ENCODE results near the gene ZSCAN25. TPM values are rescaled to one million over a fixed set of nuclear protein-coding genes. Genes with fewer than 3 reads are reported as not detected.

The ZSCAN25 gene
- total RNA-seq, 1 donor from 2014 or later = 11.0 TPM

DNA sequence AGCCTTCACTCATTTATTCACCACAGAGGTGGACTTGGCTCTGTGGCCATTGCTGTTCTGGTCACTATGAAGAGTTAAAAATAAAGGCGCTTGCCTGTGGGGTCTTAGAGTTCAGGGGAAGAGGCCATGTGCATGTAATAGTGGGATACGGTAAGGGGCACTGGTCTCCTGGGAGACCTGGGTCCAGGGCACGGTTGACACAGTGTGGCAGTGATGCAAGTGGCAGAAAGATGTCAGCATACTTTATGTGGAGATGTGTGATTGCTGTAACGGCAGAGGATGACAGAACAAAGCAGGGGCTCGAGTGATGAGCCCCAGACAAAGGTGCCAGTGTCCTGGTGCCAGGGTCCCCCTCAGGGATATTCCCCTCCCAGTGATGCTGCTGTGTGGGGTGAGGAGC, 8.6 kb downstream of the ZSCAN25 start:
- no peak for TF ChIP-seq CTCF (conservative IDR thresholded peaks at IDR 0.05; ENCODE audit: low read depth, low read length)
- no peak for DNase-seq (ENCODE audit: low read depth)
- no peak overlapping the region for H3K4me3 ChIP-seq (ENCODE audit: low read depth, low read length)

- no peak for TF ChIP-seq CTCF (conservative IDR thresholded peaks at IDR 0.05; ENCODE audit: low read depth, low read length)
- no peak for DNase-seq (ENCODE audit: low read depth)
- H3K4me3 ChIP-seq (ENCODE audit: low read depth, low read length) = no peak overlapping the region
Observed at GRCh38 chr7:99625961-99626360, 9.2 kb downstream of the ZSCAN25 start.

GRCh38 chr7:99626661-99627060, 9.9 kb downstream of the ZSCAN25 start:
- DNase-seq (ENCODE audit: low read depth) = no peak
- H3K4me3 ChIP-seq (ENCODE audit: low read depth, low read length) = no peak overlapping the region
- TF ChIP-seq CTCF (conservative IDR thresholded peaks at IDR 0.05; ENCODE audit: low read depth, low read length) = no peak

DNA sequence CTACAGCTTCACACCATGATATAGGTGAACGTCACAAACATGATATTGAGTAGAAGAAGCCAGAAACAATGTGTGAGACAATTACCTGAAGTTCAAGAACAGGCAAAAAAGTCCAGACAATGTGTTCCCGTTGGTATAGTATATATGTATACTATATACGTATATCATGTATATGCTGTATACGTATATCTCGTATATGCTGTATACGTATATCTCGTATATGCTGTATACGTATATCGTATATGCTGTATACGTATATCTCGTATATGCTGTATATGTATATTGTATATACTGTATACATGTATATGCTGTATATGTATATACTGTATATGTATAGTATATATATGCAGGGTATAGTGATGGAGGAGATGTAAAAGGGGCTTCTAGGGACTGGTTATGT, 10.8 kb downstream of the ZSCAN25 start:
- DNase-seq (ENCODE audit: low read depth) = no peak
- no peak for TF ChIP-seq CTCF (conservative IDR thresholded peaks at IDR 0.05; ENCODE audit: low read depth, low read length)
- no peak overlapping the region for H3K4me3 ChIP-seq (ENCODE audit: low read depth, low read length)

DNA sequence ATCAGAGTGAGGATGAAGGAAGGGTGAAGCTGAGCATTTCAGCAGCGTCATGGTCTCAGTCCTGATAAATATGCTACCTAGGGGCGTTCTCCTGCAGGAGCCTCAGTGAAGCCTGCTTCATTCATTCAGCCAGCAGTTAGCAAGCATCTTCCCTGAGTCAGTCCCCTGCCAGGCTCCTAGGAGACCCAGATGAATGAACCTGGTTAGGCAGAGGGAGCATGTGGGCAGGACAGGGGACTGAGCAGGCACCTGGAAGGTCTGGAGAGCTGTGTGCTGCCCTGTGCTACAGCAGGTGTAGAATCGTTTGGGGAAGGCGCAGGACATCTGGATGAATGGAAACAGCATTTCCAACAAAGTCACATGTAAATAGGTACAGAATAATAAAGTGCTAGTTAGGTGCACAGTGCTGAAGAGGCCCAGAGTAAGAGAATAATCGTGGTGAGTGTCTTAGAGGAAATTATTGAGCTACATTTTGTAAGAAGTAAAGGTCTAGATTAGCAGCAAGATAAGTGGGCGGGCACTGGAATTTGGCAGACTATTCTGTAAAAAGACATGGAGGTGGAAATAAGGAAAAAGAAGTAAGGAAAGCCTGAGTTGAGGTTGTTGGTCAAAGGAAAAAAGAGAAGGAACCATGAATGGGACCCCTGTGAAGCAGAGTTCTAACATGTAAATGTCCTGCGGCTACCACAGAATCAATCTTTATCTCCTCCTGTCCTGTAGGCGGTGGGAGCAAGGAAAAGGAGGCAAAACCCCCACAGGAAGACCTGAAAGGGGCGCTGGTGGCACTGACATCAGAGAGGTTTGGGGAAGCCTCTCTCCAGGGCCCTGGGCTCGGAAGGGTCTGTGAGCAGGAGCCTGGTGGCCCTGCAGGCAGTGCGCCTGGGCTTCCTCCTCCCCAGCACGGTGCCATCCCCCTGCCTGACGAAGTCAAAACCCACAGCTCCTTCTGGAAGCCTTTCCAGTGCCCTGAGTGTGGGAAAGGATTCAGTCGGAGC, 12.0 kb downstream of the ZSCAN25 start:
- no peak overlapping the region for H3K4me3 ChIP-seq (ENCODE audit: low read depth, low read length)
- no peak for TF ChIP-seq CTCF (conservative IDR thresholded peaks at IDR 0.05; ENCODE audit: low read depth, low read length)
- no peak for DNase-seq (ENCODE audit: low read depth)

DNA sequence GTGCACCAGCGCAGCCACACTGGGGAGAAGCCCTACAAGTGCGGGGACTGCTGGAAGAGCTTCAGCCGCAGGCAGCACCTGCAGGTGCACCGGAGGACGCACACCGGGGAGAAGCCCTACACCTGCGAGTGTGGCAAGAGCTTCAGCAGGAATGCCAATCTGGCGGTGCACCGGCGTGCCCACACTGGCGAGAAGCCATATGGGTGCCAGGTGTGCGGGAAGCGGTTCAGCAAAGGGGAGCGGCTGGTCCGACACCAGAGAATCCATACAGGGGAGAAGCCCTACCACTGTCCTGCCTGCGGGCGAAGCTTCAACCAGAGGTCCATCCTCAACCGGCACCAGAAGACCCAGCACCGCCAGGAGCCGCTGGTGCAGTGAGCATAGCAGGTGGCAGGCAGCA, 12.9 kb downstream of the ZSCAN25 start:
- no peak overlapping the region for H3K4me3 ChIP-seq (ENCODE audit: low read depth, low read length)
- TF ChIP-seq CTCF (conservative IDR thresholded peaks at IDR 0.05; ENCODE audit: low read depth, low read length) = no peak
- no peak for DNase-seq (ENCODE audit: low read depth)
